ENCODE results near the gene MDH1.
"Not testable (repeated sequence)": the region's sequence is repeated elsewhere in the genome, so short reads cannot be mapped to it uniquely, and the experiment has no call there.

The MDH1 gene

GRCh38 chr2:63555299-63555698 is 33.5 kb upstream of the MDH1 start:
- ChIA-PET POLR2A (no interaction called here), CTCF (interaction anchor here (1.4 kb wide), 1 partner anchor 57 kb away, joined by 3 read pairs; no protein-coding TSS in a partner anchor)
- DNase-seq (ENCODE audit: low read depth, low spot score) = no peak
- no peak overlapping the region for H3K4me3 ChIP-seq (ENCODE audit: low read depth, low read length)
- no peak for TF ChIP-seq CTCF (IDR thresholded peaks at IDR 0.05; ENCODE audit: insufficient read depth, low read length, missing control alignments)

GRCh38 chr2:63555931-63556330 is 32.8 kb upstream of the MDH1 start:
- ChIA-PET POLR2A (no interaction called here), CTCF (interaction anchor here (1.4 kb wide), 1 partner anchor 58 kb away, joined by 3 read pairs; no protein-coding TSS in a partner anchor)
- DNase-seq (ENCODE audit: low read depth, low spot score) = no peak
- no peak for TF ChIP-seq CTCF (IDR thresholded peaks at IDR 0.05; ENCODE audit: insufficient read depth, low read length, missing control alignments)
- H3K4me3 ChIP-seq (ENCODE audit: low read depth, low read length) = no peak overlapping the region

- CTCF ChIA-PET; DNase-seq (ENCODE audit: low read depth, low spot score); POLR2A ChIA-PET; H3K4me3 ChIP-seq (ENCODE audit: low read depth, low read length): not testable (repeated sequence)
Observed at GRCh38 chr2:63557819-63558218, 30.9 kb upstream of the MDH1 start.

GRCh38 chr2:63558922-63559321 is 29.8 kb upstream of the MDH1 start:
- CTCF ChIA-PET; DNase-seq (ENCODE audit: low read depth, low spot score); H3K4me3 ChIP-seq (ENCODE audit: low read depth, low read length); POLR2A ChIA-PET: not testable (repeated sequence)

- POLR2A ChIA-PET = no interaction called here
- H3K4me3 ChIP-seq (ENCODE audit: low read depth, low read length) = no peak overlapping the region
- CTCF ChIA-PET = interaction anchor here (1.1 kb wide), 1 partner anchor 18 kb away, joined by 4 read pairs; no protein-coding TSS in a partner anchor
- DNase-seq (ENCODE audit: low read depth, low spot score) = no peak
- no peak for TF ChIP-seq CTCF (IDR thresholded peaks at IDR 0.05; ENCODE audit: insufficient read depth, low read length, missing control alignments)
Observed at GRCh38 chr2:63562751-63563150, 26.0 kb upstream of the MDH1 start.

- no peak for TF ChIP-seq CTCF (IDR thresholded peaks at IDR 0.05; ENCODE audit: insufficient read depth, low read length, missing control alignments)
- DNase-seq (ENCODE audit: low read depth, low spot score) = no peak
- ChIA-PET POLR2A (no interaction called here), CTCF (interaction anchor here (1.1 kb wide), 1 partner anchor 26 kb away, joined by 7 read pairs; no protein-coding TSS in a partner anchor)
- no peak overlapping the region for H3K4me3 ChIP-seq (ENCODE audit: low read depth, low read length)
Observed at GRCh38 chr2:63569740-63570139, 19.0 kb upstream of the MDH1 start.

- no peak overlapping the region for H3K4me3 ChIP-seq (ENCODE audit: low read depth, low read length)
- DNase-seq (ENCODE audit: low read depth, low spot score) = no peak
- no peak for TF ChIP-seq CTCF (IDR thresholded peaks at IDR 0.05; ENCODE audit: insufficient read depth, low read length, missing control alignments)
- ChIA-PET CTCF (no interaction called here), POLR2A (no interaction called here)
Observed at GRCh38 chr2:63571291-63571690, 17.5 kb upstream of the MDH1 start.
